ENCODE results near the gene OR51E2. TPM values are rescaled to one million over a fixed set of nuclear protein-coding genes. Genes with fewer than 3 reads are reported as not detected.

Gene OR51E2
- total and polyA plus RNA-seq, 3 experiments from 2014 or later: not detected

DNA sequence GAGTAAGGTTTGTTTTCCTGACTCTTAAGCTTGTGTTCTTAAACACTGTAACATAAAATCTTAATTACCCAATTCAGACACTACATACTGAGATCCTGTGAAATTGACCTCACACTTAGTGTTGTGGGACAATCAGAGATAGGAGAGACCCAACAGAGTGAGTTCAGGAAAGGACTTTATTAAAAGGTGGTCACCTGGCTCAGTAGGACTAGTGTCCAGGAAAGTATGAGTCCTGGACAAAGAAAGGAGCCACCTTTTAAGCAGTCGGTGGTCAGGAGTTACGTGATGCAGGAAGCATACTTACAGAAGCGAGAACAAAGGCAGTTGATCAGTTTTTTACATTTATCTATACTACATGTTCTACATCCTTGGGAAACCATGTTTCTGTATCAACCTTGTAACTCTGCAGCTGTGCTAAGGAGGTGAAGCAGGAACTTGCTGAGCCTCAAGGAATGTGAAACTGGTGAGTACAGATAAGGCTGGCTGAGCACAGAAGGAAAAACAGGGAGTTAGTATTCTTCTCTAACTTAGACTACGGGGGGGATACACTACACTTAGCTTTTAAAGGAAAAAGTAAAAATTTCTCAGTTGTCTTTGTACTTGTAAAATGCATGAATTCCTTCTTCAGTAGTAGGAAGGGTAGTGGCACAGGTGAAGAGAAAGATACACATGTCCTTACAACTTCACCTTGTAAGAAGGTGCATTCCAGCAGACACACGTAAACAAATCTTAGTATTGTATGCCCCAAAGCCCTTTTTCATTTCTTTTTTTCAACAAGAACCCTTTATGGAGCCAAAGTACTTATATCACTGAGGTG lies 38.8 kb downstream of the OR51E2 start:
- POLR2A ChIA-PET: no interaction called here
- H3K9me3 Mint-ChIP-seq: no peaks in the 10 kb centered on the region
- DNase-seq: no peak
- H3K36me3 ChIP-seq (ENCODE audit: insufficient read depth, low read length): no peaks in the 10 kb centered on the region
- H3K4me3 Mint-ChIP-seq: no peak overlapping the region
- no peak overlapping the region for H3K4me3 ChIP-seq (ENCODE audit: low read length)
- H3K27me3 Mint-ChIP-seq: peaks cover 12 to 15% of the 10 kb centered on the region in 2 donors
- no peak overlapping the region for H3K27ac Mint-ChIP-seq
- H3K9me3 ChIP-seq (ENCODE audit: low read length): no peaks in the 10 kb centered on the region
- CTCF ChIA-PET: no interaction called here
- H3K27me3 ChIP-seq (ENCODE audit: insufficient read depth, low read length, poor library complexity, severe bottlenecking): no peaks in the 10 kb centered on the region
- H3K27ac ChIP-seq (ENCODE audit: low read depth, low read length): no peak overlapping the region
- no peaks in the 10 kb centered on the region for H3K4me1 ChIP-seq (ENCODE audit: insufficient read depth, low read length)
- H3K36me3 Mint-ChIP-seq: no peaks in the 10 kb centered on the region
- H3K4me1 Mint-ChIP-seq: no peaks in the 10 kb centered on the region

DNA sequence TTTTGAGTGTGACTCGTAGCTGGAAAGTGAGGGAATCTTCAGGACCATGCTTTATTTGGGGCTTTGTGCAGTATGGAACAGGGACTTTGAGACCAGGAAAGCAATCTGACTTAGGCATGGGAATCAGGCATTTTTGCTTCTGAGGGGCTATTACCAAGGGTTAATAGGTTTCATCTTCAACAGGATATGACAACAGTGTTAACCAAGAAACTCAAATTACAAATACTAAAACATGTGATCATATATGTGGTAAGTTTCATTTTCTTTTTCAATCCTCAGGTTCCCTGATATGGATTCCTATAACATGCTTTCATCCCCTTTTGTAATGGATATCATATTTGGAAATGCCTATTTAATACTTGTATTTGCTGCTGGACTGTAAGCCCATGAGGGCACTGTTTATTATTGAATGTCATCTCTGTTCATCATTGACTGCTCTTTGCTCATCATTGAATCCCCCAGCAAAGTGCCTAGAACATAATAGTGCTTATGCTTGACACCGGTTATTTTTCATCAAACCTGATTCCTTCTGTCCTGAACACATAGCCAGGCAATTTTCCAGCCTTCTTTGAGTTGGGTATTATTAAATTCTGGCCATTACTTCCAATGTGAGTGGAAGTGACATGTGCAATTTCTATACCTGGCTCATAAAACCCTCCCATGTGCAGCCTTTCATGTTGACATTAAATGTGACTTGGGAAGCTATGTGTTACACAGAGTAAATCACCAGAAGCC lies 42.9 kb downstream of the OR51E2 start:
- peaks cover 3% of the 10 kb centered on the region in 2 donors for H3K27me3 Mint-ChIP-seq
- no peak overlapping the region for H3K4me3 ChIP-seq (ENCODE audit: low read length)
- ChIA-PET CTCF (no interaction called here), POLR2A (no interaction called here)
- no peak overlapping the region for H3K4me3 Mint-ChIP-seq
- no peak for DNase-seq
- H3K36me3 Mint-ChIP-seq: no peaks in the 10 kb centered on the region
- no peaks in the 10 kb centered on the region for H3K4me1 Mint-ChIP-seq
- H3K9me3 Mint-ChIP-seq: no peaks in the 10 kb centered on the region
- H3K27me3 ChIP-seq (ENCODE audit: insufficient read depth, low read length, poor library complexity, severe bottlenecking): no peaks in the 10 kb centered on the region
- H3K27ac Mint-ChIP-seq: no peak overlapping the region
- no peaks in the 10 kb centered on the region for H3K4me1 ChIP-seq (ENCODE audit: insufficient read depth, low read length)
- H3K9me3 ChIP-seq (ENCODE audit: low read length): no peaks in the 10 kb centered on the region
- no peak overlapping the region for H3K27ac ChIP-seq (ENCODE audit: low read depth, low read length)
- no peaks in the 10 kb centered on the region for H3K36me3 ChIP-seq (ENCODE audit: insufficient read depth, low read length)

DNA sequence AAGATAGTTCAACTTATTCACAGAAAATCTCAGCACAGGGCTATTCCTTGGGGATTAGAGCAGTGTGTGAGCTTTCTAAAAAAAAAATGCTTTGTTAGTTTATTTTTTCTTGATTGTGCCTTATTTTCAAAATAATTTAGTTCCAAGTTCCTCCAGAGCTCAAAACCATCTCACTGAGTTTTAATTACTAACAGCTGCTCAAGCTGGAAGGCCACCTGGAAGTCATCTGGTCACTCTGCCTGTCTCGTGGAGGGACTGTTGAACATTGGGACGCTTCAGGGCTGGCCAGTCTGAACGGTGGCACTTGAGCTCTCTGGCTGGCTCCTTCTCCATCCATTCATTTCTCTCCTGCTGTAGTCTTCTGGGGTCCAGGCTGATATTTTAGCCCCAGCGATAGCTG lies 49.9 kb downstream of the OR51E2 start:
- Mint-ChIP-seq H3K4me3 (no peak overlapping the region), H3K27ac (no peak overlapping the region), H3K9me3 (no peaks in the 10 kb centered on the region), H3K4me1 (no peaks in the 10 kb centered on the region), H3K36me3 (no peaks in the 10 kb centered on the region), H3K27me3 (peaks cover 4 to 8% of the 10 kb centered on the region in 2 donors)
- Histone ChIP-seq H3K4me3 (ENCODE audit: low read length) (no peak overlapping the region), H3K9me3 (ENCODE audit: low read length) (no peaks in the 10 kb centered on the region), H3K27me3 (ENCODE audit: insufficient read depth, low read length, poor library complexity, severe bottlenecking) (no peaks in the 10 kb centered on the region), H3K27ac (ENCODE audit: low read depth, low read length) (no peak overlapping the region), H3K36me3 (ENCODE audit: insufficient read depth, low read length) (no peaks in the 10 kb centered on the region), H3K4me1 (ENCODE audit: insufficient read depth, low read length) (no peaks in the 10 kb centered on the region)
- CTCF ChIA-PET: interaction anchor here (4.2 kb wide), 1 partner anchor 10 kb away, joined by 23 read pairs; the partner anchor contains the start of gene OR51D1
- DNase-seq: no peak
- POLR2A ChIA-PET: no interaction called here

DNA sequence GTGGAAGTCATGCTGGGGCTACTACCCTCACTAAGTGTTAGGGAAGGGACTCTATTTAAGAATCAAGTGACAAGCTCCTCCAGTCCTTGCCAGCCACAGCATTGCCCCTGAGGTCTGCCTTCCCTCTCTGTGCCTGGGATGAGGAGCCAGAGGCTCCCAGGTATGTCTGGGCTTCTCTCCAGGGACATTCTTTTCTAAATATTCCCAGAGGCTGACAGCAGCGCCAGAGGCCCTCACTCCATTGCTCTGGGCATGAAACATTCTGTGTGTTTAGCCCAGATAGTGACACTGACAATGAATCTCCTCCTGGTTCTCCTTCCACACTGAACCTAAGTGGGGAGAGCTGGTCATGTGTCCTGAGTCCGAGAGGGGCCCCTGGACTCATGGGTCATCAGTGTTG lies 51.7 kb downstream of the OR51E2 start:
- ChIA-PET POLR2A (no interaction called here), CTCF (interaction anchor here (1.4 to 4.2 kb wide), 2 partner anchors 9 to 18 kb away, joined by 3 to 23 read pairs; partner anchors contain the start of gene OR51D1)
- Mint-ChIP-seq H3K36me3 (no peaks in the 10 kb centered on the region), H3K9me3 (no peaks in the 10 kb centered on the region), H3K27ac (no peak overlapping the region), H3K4me3 (no peak overlapping the region), H3K27me3 (peaks cover 11 to 14% of the 10 kb centered on the region in 2 donors), H3K4me1 (no peaks in the 10 kb centered on the region)
- H3K9me3 ChIP-seq (ENCODE audit: low read length): no peaks in the 10 kb centered on the region
- no peak overlapping the region for H3K27ac ChIP-seq (ENCODE audit: low read depth, low read length)
- no peak for DNase-seq
- no peaks in the 10 kb centered on the region for H3K27me3 ChIP-seq (ENCODE audit: insufficient read depth, low read length, poor library complexity, severe bottlenecking)
- H3K36me3 ChIP-seq (ENCODE audit: insufficient read depth, low read length): no peaks in the 10 kb centered on the region
- H3K4me3 ChIP-seq (ENCODE audit: low read length): no peak overlapping the region
- H3K4me1 ChIP-seq (ENCODE audit: insufficient read depth, low read length): no peaks in the 10 kb centered on the region

GRCh38 chr11:4644233-4644632 lies 53.4 kb downstream of the OR51E2 start:
- H3K9me3 ChIP-seq (ENCODE audit: low read length): no peaks in the 10 kb centered on the region
- POLR2A ChIA-PET: no interaction called here
- no peaks in the 10 kb centered on the region for H3K4me1 ChIP-seq (ENCODE audit: insufficient read depth, low read length)
- Mint-ChIP-seq H3K9me3 (no peaks in the 10 kb centered on the region), H3K36me3 (no peaks in the 10 kb centered on the region), H3K27ac (no peak overlapping the region), H3K4me3 (no peak overlapping the region), H3K27me3 (peaks cover 11% of the 10 kb centered on the region in 2 donors), H3K4me1 (no peaks in the 10 kb centered on the region)
- H3K36me3 ChIP-seq (ENCODE audit: insufficient read depth, low read length): no peaks in the 10 kb centered on the region
- H3K27me3 ChIP-seq (ENCODE audit: insufficient read depth, low read length, poor library complexity, severe bottlenecking): no peaks in the 10 kb centered on the region
- CTCF ChIA-PET: interaction anchor here (4.2 kb wide), 1 partner anchor 7 kb away, joined by 23 read pairs; the partner anchor contains the start of gene OR51D1
- H3K4me3 ChIP-seq (ENCODE audit: low read length): no peak overlapping the region
- no peak overlapping the region for H3K27ac ChIP-seq (ENCODE audit: low read depth, low read length)
- DNase-seq: no peak

DNA sequence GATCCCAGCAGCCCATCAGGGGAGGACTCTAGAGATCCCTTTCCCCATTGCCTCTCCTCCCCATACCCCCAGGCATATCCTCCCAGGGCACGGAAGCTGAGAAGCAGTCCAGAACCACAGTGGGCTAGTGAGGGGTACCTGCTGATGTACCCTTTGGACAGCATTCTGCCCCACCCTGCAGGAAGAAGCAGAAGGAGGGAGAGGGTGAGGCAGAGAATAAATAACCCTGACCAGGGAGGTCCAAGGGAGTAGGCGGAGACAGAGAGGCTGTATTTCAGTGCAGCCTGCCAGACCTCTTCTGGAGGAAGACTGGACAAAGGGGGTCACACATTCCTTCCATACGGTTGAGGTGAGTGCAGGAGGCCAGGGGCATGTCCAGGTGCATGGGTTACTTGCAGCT lies 54.0 kb downstream of the OR51E2 start, which contains the start of gene OR51E1:
TSS of gene OR51E1 (plus strand) at position 301 of the 400 bp plus-strand sequence. CDS start 8,545 bp downstream, outside the sequence.
- Mint-ChIP-seq H3K4me3 (no peak within 1 kb of the TSS), H3K9me3 (no peaks in the 10 kb centered on the region), H3K27ac (no peak within 1 kb of the TSS), H3K4me1 (no peaks in the 10 kb centered on the region), H3K36me3 (no peaks in the 10 kb centered on the region), H3K27me3 (peaks cover 11% of the 10 kb centered on the region in 2 donors)
- ChIA-PET CTCF (no interaction called here), POLR2A (no interaction called here)
- Histone ChIP-seq H3K27me3 (ENCODE audit: insufficient read depth, low read length, poor library complexity, severe bottlenecking) (no peaks in the 10 kb centered on the region), H3K4me1 (ENCODE audit: insufficient read depth, low read length) (no peaks in the 10 kb centered on the region), H3K27ac (ENCODE audit: low read depth, low read length) (no peak within 1 kb of the TSS), H3K36me3 (ENCODE audit: insufficient read depth, low read length) (no peaks in the 10 kb centered on the region), H3K4me3 (ENCODE audit: low read length) (no peak within 1 kb of the TSS), H3K9me3 (ENCODE audit: low read length) (no peaks in the 10 kb centered on the region)
- no peak for DNase-seq

DNA sequence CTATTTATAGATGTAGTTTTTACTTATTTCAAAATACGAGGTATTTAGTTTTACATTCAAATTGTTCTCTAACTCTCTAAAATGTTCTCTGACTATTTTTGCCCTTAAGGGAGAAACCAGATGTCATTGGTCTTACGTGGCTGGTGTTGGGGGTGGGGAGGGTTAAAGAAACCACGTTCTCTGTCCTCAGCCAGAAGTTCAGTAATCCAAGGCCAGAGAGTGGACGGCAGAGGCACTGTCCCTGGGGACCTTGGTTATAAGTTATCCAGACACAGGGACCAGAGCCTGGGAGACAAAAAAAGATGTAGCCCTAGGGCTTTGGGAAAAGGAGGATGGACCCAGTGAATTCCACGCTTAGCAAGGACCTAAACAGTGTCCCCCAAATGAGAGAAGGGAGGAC lies 54.6 kb downstream of the OR51E2 start:
- Mint-ChIP-seq H3K36me3 (no peaks in the 10 kb centered on the region), H3K27me3 (peaks cover 9 to 11% of the 10 kb centered on the region in 2 donors), H3K9me3 (no peaks in the 10 kb centered on the region), H3K4me3 (no peak overlapping the region), H3K4me1 (no peaks in the 10 kb centered on the region), H3K27ac (no peak overlapping the region)
- ChIA-PET CTCF (no interaction called here), POLR2A (no interaction called here)
- H3K9me3 ChIP-seq (ENCODE audit: low read length): no peaks in the 10 kb centered on the region
- no peaks in the 10 kb centered on the region for H3K36me3 ChIP-seq (ENCODE audit: insufficient read depth, low read length)
- no peaks in the 10 kb centered on the region for H3K27me3 ChIP-seq (ENCODE audit: insufficient read depth, low read length, poor library complexity, severe bottlenecking)
- H3K27ac ChIP-seq (ENCODE audit: low read depth, low read length): no peak overlapping the region
- no peak for DNase-seq
- H3K4me1 ChIP-seq (ENCODE audit: insufficient read depth, low read length): no peaks in the 10 kb centered on the region
- no peak overlapping the region for H3K4me3 ChIP-seq (ENCODE audit: low read length)

- H3K36me3 Mint-ChIP-seq: no peaks in the 10 kb centered on the region
- ChIA-PET POLR2A (no interaction called here), CTCF (no interaction called here)
Measured at GRCh38 chr11:4642043-4642442, 55.6 kb downstream of the OR51E2 start.

More at GRCh38 chr11:4642043-4642442, 55.6 kb downstream of the OR51E2 start:
- H3K27ac ChIP-seq (ENCODE audit: low read depth, low read length): no peak overlapping the region
- no peak overlapping the region for H3K4me3 ChIP-seq (ENCODE audit: low read length)
- H3K27me3 Mint-ChIP-seq: peaks cover 9 to 11% of the 10 kb centered on the region in 2 donors
- no peaks in the 10 kb centered on the region for H3K4me1 Mint-ChIP-seq
- H3K27me3 ChIP-seq (ENCODE audit: insufficient read depth, low read length, poor library complexity, severe bottlenecking): no peaks in the 10 kb centered on the region
- no peaks in the 10 kb centered on the region for H3K9me3 Mint-ChIP-seq
- H3K4me3 Mint-ChIP-seq: no peak overlapping the region
- no peak overlapping the region for H3K27ac Mint-ChIP-seq
- no peak for DNase-seq
- H3K9me3 ChIP-seq (ENCODE audit: low read length): no peaks in the 10 kb centered on the region
- H3K36me3 ChIP-seq (ENCODE audit: insufficient read depth, low read length): no peaks in the 10 kb centered on the region
- no peaks in the 10 kb centered on the region for H3K4me1 ChIP-seq (ENCODE audit: insufficient read depth, low read length)

Measured in CD8-positive, alpha-beta memory T cell (primary cell).